Activated naive CD4-positive, alpha-beta T cell treated with anti-CD3 and anti-CD28 coated beads, Interleukin-2, amount 10 ng/mL, durations not matched to agents 7 days and 5 days (primary cell): ENCODE measurements around the gene PPIF.

Source experiments
- CTCF ChIA-PET: fragments of 350-600 bp; sonication (Branson Sonifier 250); formaldehyde crosslinking; loops from one replicate; lab custom pipeline; 2021; ENCODE audit warnings: antibody characterized with exemption; lab: Charles Lee
- DNase-seq: peaks from one replicate; pipeline ENCODE4 v3.0.0-alpha.2; 2020
- H3K27ac Mint-ChIP-seq: one replicate; pipeline ENCODE4 v1.8.0; 2021; ENCODE audit warnings: mild to moderate bottlenecking, moderate library complexity, mixed read lengths
- H3K27me3 Mint-ChIP-seq: one replicate; pipeline ENCODE4 v1.8.0; 2021; ENCODE audit warnings: mild to moderate bottlenecking, mixed read lengths
- H3K36me3 Mint-ChIP-seq: one replicate; pipeline ENCODE4 v1.8.0; 2021; ENCODE audit warnings: mixed read lengths
- H3K4me1 Mint-ChIP-seq: one replicate; pipeline ENCODE4 v1.8.0; 2021; ENCODE audit warnings: mixed read lengths
- H3K4me3 Mint-ChIP-seq: one replicate; pipeline ENCODE4 v1.8.0; 2021; ENCODE audit warnings: mild to moderate bottlenecking, moderate library complexity, mixed read lengths
- H3K9me3 Mint-ChIP-seq: one replicate; pipeline ENCODE4 v1.8.0; 2021; ENCODE audit warnings: mixed read lengths

Gene PPIF

DNA sequence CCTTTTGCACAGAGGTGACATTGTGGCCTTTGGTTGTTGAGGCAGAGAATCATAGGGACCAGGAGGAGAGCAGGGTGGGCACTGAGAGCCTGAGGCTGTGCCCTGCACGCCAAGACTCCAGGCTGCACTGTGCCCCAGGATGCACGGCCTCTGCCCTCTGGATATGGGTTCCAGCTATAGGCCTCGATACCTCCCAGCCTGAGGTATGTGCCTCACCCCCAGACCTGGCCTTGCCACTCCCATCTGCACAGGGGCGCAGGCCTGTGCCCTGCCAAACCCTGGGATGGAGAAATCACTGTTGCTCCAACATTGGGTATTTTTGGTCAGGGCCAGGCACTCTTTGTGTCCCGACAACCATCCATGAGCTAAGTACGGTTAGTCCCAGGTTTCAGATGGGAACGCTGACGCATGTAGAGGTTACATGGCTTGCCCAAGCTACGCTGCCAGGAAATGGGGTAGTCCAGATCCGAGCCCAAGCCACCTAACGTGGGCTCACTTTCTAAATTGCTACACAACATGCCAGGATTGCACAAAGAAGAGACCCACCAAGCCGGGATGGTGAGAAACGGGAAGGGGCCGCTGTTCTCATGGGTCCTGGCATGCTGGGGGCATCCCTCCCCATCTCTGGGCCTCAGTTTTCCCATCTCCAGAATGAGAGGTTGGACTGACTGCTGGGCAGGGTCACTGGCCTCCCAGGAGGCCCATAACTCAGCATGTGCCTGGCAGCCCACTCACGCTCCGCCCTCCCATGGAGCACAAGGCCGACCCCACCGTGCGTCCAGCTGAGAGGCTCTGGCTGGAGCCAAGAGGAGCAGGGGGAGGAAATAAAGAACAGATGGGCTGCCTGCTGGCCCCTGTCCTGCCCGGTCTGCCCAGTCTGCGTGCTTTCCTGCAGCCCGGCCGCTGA lies 54.0 kb downstream of the PPIF start:
- no peaks in the 10 kb centered on the region for H3K36me3 Mint-ChIP-seq
- H3K4me1 Mint-ChIP-seq: no peaks in the 10 kb centered on the region
- no peak overlapping the region for H3K4me3 Mint-ChIP-seq
- DNase-seq: no peak
- CTCF ChIA-PET: interaction anchor here (0.6 to 3.2 kb wide), 12 partner anchors 13 to 88 kb away, joined by 3 to 24 read pairs (median 3); no protein-coding TSS in a partner anchor
- H3K27ac Mint-ChIP-seq: no peak overlapping the region
- peaks cover 53% of the 10 kb centered on the region for H3K27me3 Mint-ChIP-seq
- H3K9me3 Mint-ChIP-seq: no peaks in the 10 kb centered on the region

DNA sequence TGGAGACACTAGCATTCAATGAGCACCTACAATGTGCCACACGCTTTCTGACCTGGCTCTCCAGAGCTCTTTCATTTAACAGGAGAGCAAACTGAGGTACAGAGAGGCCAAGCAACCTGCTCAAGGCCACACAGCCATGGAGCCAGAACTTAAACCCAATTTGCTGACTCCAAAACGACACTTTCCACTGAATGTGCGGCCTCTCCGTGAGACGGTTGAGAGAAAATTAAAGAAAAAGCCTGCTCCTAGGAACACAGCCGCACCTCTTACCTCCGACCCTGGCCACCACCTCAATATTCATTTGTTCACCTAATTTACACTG lies 55.3 kb downstream of the PPIF start:
- no peak overlapping the region for H3K4me3 Mint-ChIP-seq
- no peak overlapping the region for H3K27ac Mint-ChIP-seq
- peaks cover 58% of the 10 kb centered on the region for H3K27me3 Mint-ChIP-seq
- no peaks in the 10 kb centered on the region for H3K9me3 Mint-ChIP-seq
- no peak for DNase-seq
- H3K36me3 Mint-ChIP-seq: no peaks in the 10 kb centered on the region
- CTCF ChIA-PET: interaction anchor here (1.4 kb wide), 1 partner anchor 66 kb away, joined by 3 read pairs; no protein-coding TSS in a partner anchor
- H3K4me1 Mint-ChIP-seq: no peaks in the 10 kb centered on the region

- Mint-ChIP-seq H3K9me3 (no peaks in the 10 kb centered on the region), H3K27ac (no peak overlapping the region), H3K36me3 (no peaks in the 10 kb centered on the region), H3K4me3 (no peak overlapping the region), H3K4me1 (no peaks in the 10 kb centered on the region), H3K27me3 (peaks cover 57% of the 10 kb centered on the region)
- CTCF ChIA-PET: interaction anchor here (1.4 kb wide), 1 partner anchor 66 kb away, joined by 3 read pairs; no protein-coding TSS in a partner anchor
- DNase-seq: no peak
Observed at GRCh38 chr10:79402951-79403350, 55.7 kb downstream of the PPIF start.

DNA sequence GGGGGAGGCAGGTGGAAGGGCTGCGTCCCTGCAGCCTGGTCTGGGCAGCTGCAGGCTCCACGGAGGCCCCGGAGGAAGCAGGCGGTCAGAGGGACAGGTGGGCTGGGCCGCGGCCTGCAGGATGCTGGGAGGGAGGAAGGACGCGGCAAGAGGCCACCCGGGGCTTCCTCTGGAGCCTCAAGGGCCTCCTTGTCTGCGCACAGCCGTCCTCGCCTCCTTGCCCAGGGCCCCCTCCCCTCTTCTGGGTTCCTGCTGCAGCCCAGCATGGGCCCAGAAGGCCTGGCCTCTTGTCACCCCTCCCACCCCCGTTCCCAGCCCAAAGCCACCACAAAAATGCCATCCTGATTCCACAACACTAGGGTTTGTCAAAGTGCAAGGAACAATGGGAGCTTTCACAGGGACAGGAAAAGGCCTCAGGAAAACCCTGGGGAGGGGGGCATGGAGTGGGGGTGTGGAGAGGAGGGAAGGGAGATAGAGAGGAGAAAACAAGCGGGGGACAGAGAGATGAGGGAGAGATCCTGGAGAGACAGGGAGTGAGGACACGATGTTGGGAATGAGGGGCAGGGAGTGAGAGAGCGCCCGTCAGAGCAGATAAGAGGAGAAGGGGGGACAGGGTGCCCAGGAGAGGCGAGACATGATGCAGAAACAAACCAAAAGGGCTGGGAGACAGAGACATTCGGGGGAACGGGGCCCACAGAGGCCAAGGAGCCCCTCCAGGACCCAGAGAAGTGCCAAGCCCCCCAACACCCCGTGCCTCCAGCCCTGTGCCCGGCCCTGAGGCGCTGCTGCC lies 56.4 kb downstream of the PPIF start:
- H3K4me3 Mint-ChIP-seq: no peak overlapping the region
- H3K27ac Mint-ChIP-seq: no peak overlapping the region
- H3K36me3 Mint-ChIP-seq: no peaks in the 10 kb centered on the region
- H3K4me1 Mint-ChIP-seq: no peaks in the 10 kb centered on the region
- CTCF ChIA-PET: no interaction called here
- no peaks in the 10 kb centered on the region for H3K9me3 Mint-ChIP-seq
- peaks cover 52% of the 10 kb centered on the region for H3K27me3 Mint-ChIP-seq
- no peak for DNase-seq

DNA sequence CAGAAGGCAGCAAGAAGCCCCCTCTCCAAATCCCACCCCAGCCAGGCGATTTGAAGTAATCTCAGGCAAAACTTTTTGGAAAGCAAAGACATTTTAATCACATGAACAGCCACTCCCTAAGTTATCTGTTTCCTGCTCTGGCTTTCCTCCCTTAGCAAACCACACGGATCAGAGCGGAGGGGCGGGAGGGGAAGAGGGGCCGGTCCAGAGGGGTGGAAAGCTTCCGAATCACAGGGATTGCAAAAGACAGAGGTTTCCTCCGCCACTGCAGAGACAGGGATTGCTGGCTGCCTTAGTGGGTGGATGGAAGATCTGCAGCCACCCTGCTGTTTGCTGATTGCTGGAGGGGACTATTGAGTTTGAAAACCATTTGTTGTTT lies 57.0 kb downstream of the PPIF start:
- Mint-ChIP-seq H3K4me1 (no peaks in the 10 kb centered on the region), H3K27me3 (peaks cover 48% of the 10 kb centered on the region), H3K27ac (no peak overlapping the region), H3K9me3 (no peaks in the 10 kb centered on the region), H3K4me3 (no peak overlapping the region), H3K36me3 (no peaks in the 10 kb centered on the region)
- CTCF ChIA-PET: interaction anchor here (0.6 kb wide), 1 partner anchor 1207 kb away, joined by 3 read pairs; no protein-coding TSS in a partner anchor
- DNase-seq: no peak

DNA sequence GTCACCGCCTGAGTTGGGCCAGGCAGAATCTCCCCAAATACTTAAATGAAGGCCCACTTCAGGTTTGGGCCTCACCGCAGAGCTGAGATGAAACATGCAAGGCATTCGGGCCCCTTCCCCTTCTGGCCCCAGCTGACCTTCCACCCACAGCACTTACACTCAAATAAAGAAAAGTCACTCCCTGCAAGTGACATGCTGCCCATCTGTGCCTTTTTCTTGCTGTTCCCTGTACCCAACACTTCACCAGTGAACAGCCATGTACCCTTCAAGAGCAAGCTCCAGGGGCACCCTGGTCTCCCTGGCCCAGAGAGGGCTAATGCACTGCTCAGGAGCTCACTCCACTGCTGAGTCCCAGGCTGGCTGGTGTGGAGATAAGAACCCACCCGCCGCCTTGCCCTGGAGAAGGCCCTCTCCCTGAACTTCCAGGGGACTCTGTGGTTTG lies 57.4 kb downstream of the PPIF start:
- H3K27me3 Mint-ChIP-seq: peaks cover 48% of the 10 kb centered on the region
- H3K36me3 Mint-ChIP-seq: no peaks in the 10 kb centered on the region
- CTCF ChIA-PET: interaction anchor here (0.6 to 1.5 kb wide), 7 partner anchors 9 to 1207 kb away, joined by 3 read pairs; no protein-coding TSS in a partner anchor
- no peak overlapping the region for H3K4me3 Mint-ChIP-seq
- H3K27ac Mint-ChIP-seq: no peak overlapping the region
- DNase-seq: no peak
- H3K9me3 Mint-ChIP-seq: no peaks in the 10 kb centered on the region
- H3K4me1 Mint-ChIP-seq: no peaks in the 10 kb centered on the region
